DOHH2 (cell line): Measurements from ENCODE around the gene TRMT11.

Experiments used
- H3F3A ChIP-seq: fragments of 200-600 bp; sonication (generic), shearing (Covaris generic); 2 replicates; pipeline ENCODE4 v1.6.0; 2016; ENCODE audit warnings: antibody characterized with exemption, mild to moderate bottlenecking; ENCODE audit not compliant: control insufficient read depth, insufficient read depth
- H3K27ac ChIP-seq: fragments of 200-600 bp; sonication (generic); 2 replicates; pipeline ENCODE4 v1.5.1; 2014; ENCODE audit warnings: low read depth, mild to moderate bottlenecking, low read length, moderate library complexity
- H3K27me3 ChIP-seq: fragments of 200-600 bp; sonication (generic); 2 replicates; pipeline ENCODE4 v1.6.1; 2014; ENCODE audit warnings: mild to moderate bottlenecking, low read length, mixed read lengths; ENCODE audit not compliant: control insufficient read depth
- H3K36me3 ChIP-seq: fragments of 200-600 bp; sonication (generic); 2 replicates; pipeline ENCODE4 v1.6.1; 2014; ENCODE audit warnings: mild to moderate bottlenecking, low read length, moderate library complexity, mixed read lengths; ENCODE audit not compliant: control insufficient read depth
- H3K4me1 ChIP-seq: fragments of 200-600 bp; sonication (generic); 2 replicates; pipeline ENCODE4 v1.6.1; 2014; ENCODE audit warnings: mild to moderate bottlenecking, low read length, mixed read lengths; ENCODE audit not compliant: control insufficient read depth
- H3K4me2 ChIP-seq: fragments of 200-600 bp; sonication (generic); 2 replicates; pipeline ENCODE4 v1.6.0; 2014; ENCODE audit warnings: mild to moderate bottlenecking, low read length, moderate library complexity
- H3K4me3 ChIP-seq: fragments of 200-600 bp; sonication (generic); 2 replicates; pipeline ENCODE4 v1.5.1; 2014; ENCODE audit warnings: mild to moderate bottlenecking, low read length, mixed read lengths
- H3K79me2 ChIP-seq: fragments of 200-600 bp; sonication (generic); 2 replicates; pipeline ENCODE4 v1.6.1; 2014; ENCODE audit warnings: mild to moderate bottlenecking, low read length, mixed read lengths; ENCODE audit not compliant: control insufficient read depth
- H3K9me2 ChIP-seq: fragments of 200-600 bp; sonication (generic); replicated peaks from 2 replicates; pipeline ENCODE4 v1.6.1; 2014; ENCODE audit warnings: mild to moderate bottlenecking, low read length, mixed read lengths; ENCODE audit not compliant: control insufficient read depth
- H3K9me3 ChIP-seq: fragments of 200-600 bp; sonication (generic); 2 replicates; pipeline ENCODE4 v1.6.1; 2014; ENCODE audit warnings: antibody characterized with exemption, low read length, mixed read lengths; ENCODE audit not compliant: control insufficient read depth, insufficient read depth
- H4K20me1 ChIP-seq: fragments of 200-600 bp; sonication (generic); 2 replicates; pipeline ENCODE4 v1.6.0; 2014; ENCODE audit warnings: low read depth, mild to moderate bottlenecking, antibody characterized with exemption, low read length, moderate library complexity; ENCODE audit not compliant: control insufficient read depth, insufficient read depth
- EZH2phosphoT487 ChIP-seq: fragments of 200-600 bp; sonication (generic); IDR thresholded peaks from 2 replicates; pipeline ENCODE4 v1.6.1; 2017; ENCODE audit warnings: borderline replicate concordance, mild to moderate bottlenecking, antibody characterized with exemption, low read length, moderate library complexity, mixed read lengths
- TF ChIP-seq, protein P1 (sequence below): fragments of 200-600 bp; sonication (generic); IDR thresholded peaks from one replicate; pipeline ENCODE4 v1.5.1; 2014; ENCODE audit warnings: antibody characterized with exemption, mild to moderate bottlenecking, low read depth, low read length; ENCODE audit not compliant: poor library complexity, severe bottlenecking

Gene TRMT11

DNA sequence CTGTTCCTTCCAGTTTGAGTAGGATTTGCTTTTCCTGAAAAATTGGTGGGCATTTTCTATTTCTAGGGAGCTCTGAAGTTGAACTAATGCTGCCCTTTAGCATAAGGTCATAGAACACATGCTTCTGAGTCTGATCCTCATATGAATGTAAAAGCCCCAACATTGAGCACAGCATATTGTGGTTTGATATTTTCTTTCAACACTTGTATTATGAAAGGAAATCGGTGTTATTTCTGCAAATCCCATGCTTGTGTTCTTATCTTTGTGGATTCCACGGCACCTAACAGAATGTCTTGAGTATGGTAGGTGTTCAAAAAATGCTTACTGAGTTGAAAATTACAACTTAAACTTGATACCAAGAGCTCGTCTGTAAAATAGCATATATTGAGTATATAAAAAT, 85.8 kb downstream of the TRMT11 start:
- Histone ChIP-seq H3K79me2 (no peaks in the 10 kb centered on the region), H3K4me2 (no peak overlapping the region), H3K36me3 (no peaks in the 10 kb centered on the region), H3K4me1 (no peaks in the 10 kb centered on the region), H3K4me3 (no peak overlapping the region), H3F3A (no peaks in the 10 kb centered on the region), H3K27me3 (no peaks in the 10 kb centered on the region), H3K27ac (no peak overlapping the region), H3K9me3 (no peaks in the 10 kb centered on the region), H4K20me1 (no peaks in the 10 kb centered on the region), H3K9me2 (no peaks in the 10 kb centered on the region)
- TF ChIP-seq EZH2phosphoT487 = no peak
- TF ChIP-seq, protein P1, sequence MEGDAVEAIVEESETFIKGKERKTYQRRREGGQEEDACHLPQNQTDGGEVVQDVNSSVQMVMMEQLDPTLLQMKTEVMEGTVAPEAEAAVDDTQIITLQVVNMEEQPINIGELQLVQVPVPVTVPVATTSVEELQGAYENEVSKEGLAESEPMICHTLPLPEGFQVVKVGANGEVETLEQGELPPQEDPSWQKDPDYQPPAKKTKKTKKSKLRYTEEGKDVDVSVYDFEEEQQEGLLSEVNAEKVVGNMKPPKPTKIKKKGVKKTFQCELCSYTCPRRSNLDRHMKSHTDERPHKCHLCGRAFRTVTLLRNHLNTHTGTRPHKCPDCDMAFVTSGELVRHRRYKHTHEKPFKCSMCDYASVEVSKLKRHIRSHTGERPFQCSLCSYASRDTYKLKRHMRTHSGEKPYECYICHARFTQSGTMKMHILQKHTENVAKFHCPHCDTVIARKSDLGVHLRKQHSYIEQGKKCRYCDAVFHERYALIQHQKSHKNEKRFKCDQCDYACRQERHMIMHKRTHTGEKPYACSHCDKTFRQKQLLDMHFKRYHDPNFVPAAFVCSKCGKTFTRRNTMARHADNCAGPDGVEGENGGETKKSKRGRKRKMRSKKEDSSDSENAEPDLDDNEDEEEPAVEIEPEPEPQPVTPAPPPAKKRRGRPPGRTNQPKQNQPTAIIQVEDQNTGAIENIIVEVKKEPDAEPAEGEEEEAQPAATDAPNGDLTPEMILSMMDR = no peak

DNA sequence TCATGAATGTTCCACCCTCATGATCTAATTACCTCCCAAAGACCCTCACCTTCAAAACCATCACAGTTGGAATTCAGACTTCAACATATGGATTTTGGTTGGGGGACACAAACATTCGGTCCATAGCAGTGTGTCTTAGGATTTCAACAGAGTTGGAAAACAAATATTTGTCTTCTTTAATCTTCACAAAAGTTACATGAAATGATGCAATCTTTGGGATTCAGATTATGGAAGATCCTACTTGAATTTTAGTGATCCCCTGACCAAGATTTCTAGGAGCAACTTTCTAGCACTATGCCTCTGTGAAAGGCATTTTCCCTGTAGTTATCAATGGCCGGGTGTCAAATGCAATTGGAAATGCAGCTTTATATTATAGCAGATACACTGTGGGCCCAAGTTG, 86.5 kb downstream of the TRMT11 start:
- Histone ChIP-seq H3K79me2 (no peaks in the 10 kb centered on the region), H3K36me3 (no peaks in the 10 kb centered on the region), H3K27ac (no peak overlapping the region), H3K27me3 (no peaks in the 10 kb centered on the region), H4K20me1 (no peaks in the 10 kb centered on the region), H3K4me3 (no peak overlapping the region), H3K4me2 (no peak overlapping the region), H3K9me2 (no peaks in the 10 kb centered on the region), H3K9me3 (no peaks in the 10 kb centered on the region), H3K4me1 (no peaks in the 10 kb centered on the region), H3F3A (no peaks in the 10 kb centered on the region)
- no peak for TF ChIP-seq EZH2phosphoT487
- TF ChIP-seq, protein P1 = no peak

DNA sequence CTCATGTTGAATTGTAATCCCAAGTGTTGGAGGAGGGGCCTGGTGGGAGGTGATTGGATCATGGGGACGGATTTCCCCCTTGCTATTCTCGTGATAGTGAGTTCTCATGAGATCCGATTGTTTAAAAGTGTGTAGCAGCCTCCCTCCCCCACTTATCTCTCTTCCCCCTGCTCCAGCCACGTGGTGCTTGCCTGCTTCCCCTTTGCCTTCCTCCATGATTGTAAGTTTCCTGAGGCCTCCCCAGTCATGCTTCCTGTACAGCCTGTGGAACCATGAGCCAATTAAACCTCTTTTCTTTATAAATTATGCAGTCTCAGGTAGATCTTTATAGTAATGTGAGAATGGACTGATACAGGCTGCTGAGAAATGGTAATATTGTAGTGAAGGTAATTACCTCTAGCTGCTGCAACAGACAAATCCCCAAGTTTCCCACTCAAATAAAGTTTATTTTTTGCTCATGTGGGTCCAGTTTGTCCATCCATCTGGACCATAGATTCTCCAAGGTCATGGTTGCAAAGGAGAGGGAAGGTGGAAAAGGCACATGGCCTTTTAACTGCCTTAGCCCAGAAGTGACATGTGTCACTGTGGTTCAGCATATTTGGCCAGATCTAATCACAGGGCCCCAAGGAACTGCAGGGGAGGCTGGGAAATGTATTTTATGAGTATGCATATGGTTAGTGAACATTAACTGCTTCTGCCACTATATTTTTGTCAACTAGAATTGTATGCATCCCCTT, 89.2 kb downstream of the TRMT11 start:
- no peaks in the 10 kb centered on the region for H3K9me3 ChIP-seq
- H3K9me2 ChIP-seq = no peaks in the 10 kb centered on the region
- no peak overlapping the region for H3K27ac ChIP-seq
- TF ChIP-seq, protein P1 = no peak
- no peak for TF ChIP-seq EZH2phosphoT487
- H3K27me3 ChIP-seq = no peaks in the 10 kb centered on the region
- H3K36me3 ChIP-seq = no peaks in the 10 kb centered on the region
- H3K4me3 ChIP-seq = no peak overlapping the region
- H3K79me2 ChIP-seq = no peaks in the 10 kb centered on the region
- no peaks in the 10 kb centered on the region for H4K20me1 ChIP-seq
- H3F3A ChIP-seq = no peaks in the 10 kb centered on the region
- H3K4me2 ChIP-seq = no peak overlapping the region
- no peaks in the 10 kb centered on the region for H3K4me1 ChIP-seq
